Osteocyte (in vitro differentiated cells): ENCODE data around the gene SNAPC2. TPM values are rescaled to one million over a fixed set of nuclear protein-coding genes. Genes with fewer than 3 reads are reported as not detected.

Experiments used
- DNase-seq: peaks from one replicate; pipeline ENCODE4 v3.0.0; 2021; ENCODE audit warnings: mixed read lengths; ENCODE audit not compliant: unreplicated experiment; ENCODE audit errors: extremely low spot score
- H3K27ac Mint-ChIP-seq: one replicate; pipeline ENCODE4 v1.8.0; 2021; ENCODE audit warnings: mild to moderate bottlenecking, mixed read lengths; ENCODE audit not compliant: unreplicated experiment
- H3K27me3 Mint-ChIP-seq: one replicate; pipeline ENCODE4 v1.8.0; 2021; ENCODE audit warnings: mixed read lengths; ENCODE audit not compliant: unreplicated experiment
- H3K36me3 Mint-ChIP-seq: one replicate; pipeline ENCODE4 v1.8.0; 2021; ENCODE audit warnings: mixed read lengths; ENCODE audit not compliant: unreplicated experiment
- H3K4me1 Mint-ChIP-seq: one replicate; pipeline ENCODE4 v1.8.0; 2021; ENCODE audit warnings: mixed read lengths; ENCODE audit not compliant: unreplicated experiment
- H3K4me3 Mint-ChIP-seq: one replicate; pipeline ENCODE4 v1.8.0; 2021; ENCODE audit warnings: mild to moderate bottlenecking, moderate library complexity, mixed read lengths; ENCODE audit not compliant: unreplicated experiment
- H3K9me3 Mint-ChIP-seq: one replicate; pipeline ENCODE4 v1.8.0; 2021; ENCODE audit warnings: mixed read lengths; ENCODE audit not compliant: unreplicated experiment
- total RNA-seq: library from RNA; stranded (reverse); gene quantifications from 2 replicates; pipeline ENCODE4 v1.2.1, GENCODE V29; 2021
- TF ChIP-seq, protein P1 (sequence below): fragments of 200-600 bp; sonication (generic); IDR thresholded peaks from 2 replicates; pipeline ENCODE4 v1.5.0; 2021; ENCODE audit warnings: antibody characterized with exemption, mild to moderate bottlenecking, moderate library complexity

The SNAPC2 gene
- total RNA-seq, 1 donor from 2014 or later, result 19.6 TPM

DNA sequence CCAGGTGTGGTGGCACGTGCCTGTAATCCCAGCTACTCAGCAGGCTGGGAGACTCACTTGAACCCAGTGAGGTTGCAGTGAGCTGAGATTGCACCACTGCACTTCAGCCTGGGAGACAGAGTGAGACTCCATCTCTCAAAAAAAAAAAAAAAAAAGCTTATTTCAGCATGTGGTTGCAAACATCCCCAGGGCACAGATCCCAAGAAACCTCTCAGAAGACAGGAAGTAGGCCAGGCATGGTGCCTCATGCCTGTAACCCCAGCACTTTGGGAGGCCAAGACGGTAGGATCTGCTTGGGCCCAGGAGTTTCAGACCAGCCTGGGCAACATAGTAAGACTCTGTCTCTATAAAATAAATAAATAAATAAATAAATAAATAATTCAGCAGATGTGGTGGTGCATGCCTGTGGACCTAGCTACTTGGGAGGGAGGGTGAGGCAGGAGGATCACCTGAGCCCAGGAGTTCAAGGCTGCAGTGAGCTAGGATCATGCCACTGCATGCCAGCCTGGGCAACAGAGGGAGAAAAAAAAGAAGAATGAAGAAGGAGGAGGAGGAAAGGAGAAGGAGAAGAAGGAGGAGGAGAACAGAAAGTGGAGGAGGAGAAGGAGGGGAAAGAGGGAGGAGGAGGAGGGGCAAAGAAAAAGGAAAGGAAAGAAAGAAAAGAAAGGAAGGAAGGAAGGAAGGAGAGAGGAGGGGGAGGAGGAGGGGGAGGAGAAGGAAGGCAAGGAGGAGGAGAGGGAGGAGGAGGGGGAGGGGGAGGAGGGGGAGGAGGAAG, 36.2 kb upstream of the SNAPC2 start:
- Mint-ChIP-seq H3K4me3 (no peak overlapping the region), H3K27me3 (no peaks in the 10 kb centered on the region)
- DNase-seq, result no peak

DNA sequence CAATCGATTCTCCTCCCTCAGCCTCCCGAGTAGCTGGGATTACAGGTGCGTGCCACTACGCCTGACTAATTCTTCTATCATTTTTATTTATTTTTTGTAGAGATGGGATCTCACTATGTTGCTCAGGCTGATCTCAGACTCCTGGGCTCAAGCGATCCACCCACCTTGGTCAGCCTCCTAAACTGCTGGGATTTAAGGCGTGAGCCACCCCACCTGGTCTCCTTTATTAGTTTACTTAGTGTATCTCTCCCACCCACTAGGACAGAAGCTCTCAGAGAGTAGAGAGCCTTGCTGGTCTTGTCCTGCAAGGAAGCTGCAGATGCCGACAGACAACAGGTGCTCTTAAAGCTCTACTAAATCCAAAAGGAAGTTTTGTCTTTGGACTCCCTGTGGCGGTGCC, 34.3 kb upstream of the SNAPC2 start:
- Mint-ChIP-seq H3K4me1 (peaks cover 9% of the 10 kb centered on the region), H3K9me3 (no peaks in the 10 kb centered on the region), H3K36me3 (no peaks in the 10 kb centered on the region), H3K27ac (no peak overlapping the region), H3K4me3 (no peak overlapping the region), H3K27me3 (no peaks in the 10 kb centered on the region)
- no peak for DNase-seq
- TF ChIP-seq, protein P1, sequence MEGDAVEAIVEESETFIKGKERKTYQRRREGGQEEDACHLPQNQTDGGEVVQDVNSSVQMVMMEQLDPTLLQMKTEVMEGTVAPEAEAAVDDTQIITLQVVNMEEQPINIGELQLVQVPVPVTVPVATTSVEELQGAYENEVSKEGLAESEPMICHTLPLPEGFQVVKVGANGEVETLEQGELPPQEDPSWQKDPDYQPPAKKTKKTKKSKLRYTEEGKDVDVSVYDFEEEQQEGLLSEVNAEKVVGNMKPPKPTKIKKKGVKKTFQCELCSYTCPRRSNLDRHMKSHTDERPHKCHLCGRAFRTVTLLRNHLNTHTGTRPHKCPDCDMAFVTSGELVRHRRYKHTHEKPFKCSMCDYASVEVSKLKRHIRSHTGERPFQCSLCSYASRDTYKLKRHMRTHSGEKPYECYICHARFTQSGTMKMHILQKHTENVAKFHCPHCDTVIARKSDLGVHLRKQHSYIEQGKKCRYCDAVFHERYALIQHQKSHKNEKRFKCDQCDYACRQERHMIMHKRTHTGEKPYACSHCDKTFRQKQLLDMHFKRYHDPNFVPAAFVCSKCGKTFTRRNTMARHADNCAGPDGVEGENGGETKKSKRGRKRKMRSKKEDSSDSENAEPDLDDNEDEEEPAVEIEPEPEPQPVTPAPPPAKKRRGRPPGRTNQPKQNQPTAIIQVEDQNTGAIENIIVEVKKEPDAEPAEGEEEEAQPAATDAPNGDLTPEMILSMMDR, result no peak

More for the DNA sequence above, 36.2 kb upstream of the SNAPC2 start:
- Mint-ChIP-seq H3K9me3 (no peaks in the 10 kb centered on the region), H3K4me1 (peaks cover 8% of the 10 kb centered on the region), H3K27ac (no peak overlapping the region), H3K36me3 (no peaks in the 10 kb centered on the region)
- TF ChIP-seq, protein P1, result no peak

DNA sequence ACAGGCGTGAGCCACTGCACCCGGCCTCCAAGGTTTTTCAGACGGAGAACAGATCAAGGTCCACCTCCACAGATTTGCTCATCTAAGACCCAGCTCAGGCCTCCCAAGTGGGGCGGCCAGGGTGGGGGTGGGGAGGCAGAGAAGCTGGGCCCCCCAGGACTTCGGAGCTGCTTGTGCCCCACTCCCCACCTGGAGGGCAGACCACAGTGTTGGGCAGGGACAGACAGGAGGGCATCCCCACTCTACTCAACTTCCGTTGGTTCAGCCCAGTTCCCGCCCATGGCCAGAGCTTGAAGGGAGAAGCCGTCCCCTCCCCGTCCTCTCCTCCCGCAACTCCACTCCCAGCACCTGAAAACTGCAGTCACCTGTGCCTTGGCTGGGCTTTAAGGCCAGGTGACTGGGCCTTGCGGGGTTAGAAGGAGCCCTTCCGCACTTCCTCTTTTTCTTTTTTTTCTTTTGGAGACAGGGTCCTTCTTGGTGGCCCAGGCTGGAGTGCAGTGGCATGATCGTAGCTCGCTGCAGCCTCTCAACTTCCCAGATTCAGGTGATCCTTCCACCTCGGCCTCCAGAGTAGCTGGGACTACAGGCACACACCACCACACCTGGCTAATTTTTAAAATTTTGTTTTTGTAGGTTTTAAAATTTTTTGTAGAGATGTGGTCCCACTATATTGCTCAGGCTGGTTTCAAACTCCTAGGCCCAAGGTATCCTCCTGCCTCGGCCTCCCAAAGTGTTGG, 32.6 kb upstream of the SNAPC2 start:
- no peak for DNase-seq
- no peaks in the 10 kb centered on the region for H3K36me3 Mint-ChIP-seq
- no peak overlapping the region for H3K4me3 Mint-ChIP-seq
- no peaks in the 10 kb centered on the region for H3K27me3 Mint-ChIP-seq
- peaks cover 15% of the 10 kb centered on the region for H3K4me1 Mint-ChIP-seq
- no peaks in the 10 kb centered on the region for H3K9me3 Mint-ChIP-seq
- H3K27ac Mint-ChIP-seq, result no peak overlapping the region
- TF ChIP-seq, protein P1, result no peak

- Mint-ChIP-seq H3K9me3 (no peaks in the 10 kb centered on the region), H3K4me1 (peaks cover 15% of the 10 kb centered on the region), H3K27me3 (no peaks in the 10 kb centered on the region), H3K36me3 (no peaks in the 10 kb centered on the region), H3K4me3 (peak within 1 kb of the TSS; percentile 55), H3K27ac (no peak within 1 kb of the TSS)
- TF ChIP-seq, protein P1, result no peak
- no peak for DNase-seq
Measured at GRCh38 chr19:7888145-7888825, 31.9 kb upstream of the SNAPC2 start, which contains the start of gene LRRC8E. Gene LRRC8E, plus strand, starts transcription at chr19:7888510. Its CDS starts 7,094 bp downstream, at chr19:7895604.
